GM04504 (cell line): Measurements from ENCODE around the gene TUBGCP6.
A peak's percentile ranks its signal among the peaks of the same experiment; 100 is the strongest.

ENCODE experiments used
- DNase-seq: peaks from one replicate; pipeline ENCODE4 v3.0.0-alpha.2; 2012; ENCODE audit warnings: low read depth

TUBGCP6 gene, protein sequence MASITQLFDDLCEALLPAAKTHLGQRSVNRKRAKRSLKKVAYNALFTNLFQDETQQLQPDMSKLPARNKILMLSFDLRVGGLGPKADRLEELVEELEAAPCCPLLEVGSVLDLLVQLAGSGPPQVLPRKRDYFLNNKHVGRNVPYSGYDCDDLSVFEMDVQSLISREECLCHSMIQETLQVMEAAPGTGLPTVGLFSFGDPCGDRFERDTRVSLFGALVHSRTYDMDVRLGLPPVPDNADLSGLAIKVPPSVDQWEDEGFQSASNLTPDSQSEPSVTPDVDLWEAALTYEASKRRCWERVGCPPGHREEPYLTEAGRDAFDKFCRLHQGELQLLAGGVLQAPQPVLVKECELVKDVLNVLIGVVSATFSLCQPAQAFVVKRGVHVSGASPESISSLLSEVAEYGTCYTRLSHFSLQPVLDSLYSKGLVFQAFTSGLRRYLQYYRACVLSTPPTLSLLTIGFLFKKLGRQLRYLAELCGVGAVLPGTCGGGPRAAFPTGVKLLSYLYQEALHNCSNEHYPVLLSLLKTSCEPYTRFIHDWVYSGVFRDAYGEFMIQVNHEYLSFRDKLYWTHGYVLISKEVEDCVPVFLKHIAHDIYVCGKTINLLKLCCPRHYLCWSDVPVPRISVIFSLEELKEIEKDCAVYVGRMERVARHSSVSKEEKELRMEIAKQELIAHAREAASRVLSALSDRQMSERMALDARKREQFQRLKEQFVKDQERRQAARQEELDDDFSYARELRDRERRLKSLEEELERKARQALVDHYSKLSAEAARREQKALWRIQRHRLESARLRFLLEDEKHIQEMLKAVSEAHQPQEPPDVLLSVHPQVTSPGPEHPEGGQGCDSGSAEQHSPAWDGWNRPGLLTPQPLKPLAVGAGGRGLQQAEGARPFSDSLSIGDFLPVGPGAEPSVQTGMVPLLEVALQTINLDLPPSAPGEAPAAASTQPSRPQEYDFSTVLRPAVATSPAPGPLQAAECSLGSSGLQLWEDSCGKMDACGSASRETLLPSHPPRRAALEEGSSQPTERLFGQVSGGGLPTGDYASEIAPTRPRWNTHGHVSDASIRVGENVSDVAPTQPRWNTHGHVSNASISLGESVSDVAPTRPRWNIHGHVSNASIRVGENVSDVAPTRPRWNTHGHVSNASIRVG (N-terminal part only)

DNA sequence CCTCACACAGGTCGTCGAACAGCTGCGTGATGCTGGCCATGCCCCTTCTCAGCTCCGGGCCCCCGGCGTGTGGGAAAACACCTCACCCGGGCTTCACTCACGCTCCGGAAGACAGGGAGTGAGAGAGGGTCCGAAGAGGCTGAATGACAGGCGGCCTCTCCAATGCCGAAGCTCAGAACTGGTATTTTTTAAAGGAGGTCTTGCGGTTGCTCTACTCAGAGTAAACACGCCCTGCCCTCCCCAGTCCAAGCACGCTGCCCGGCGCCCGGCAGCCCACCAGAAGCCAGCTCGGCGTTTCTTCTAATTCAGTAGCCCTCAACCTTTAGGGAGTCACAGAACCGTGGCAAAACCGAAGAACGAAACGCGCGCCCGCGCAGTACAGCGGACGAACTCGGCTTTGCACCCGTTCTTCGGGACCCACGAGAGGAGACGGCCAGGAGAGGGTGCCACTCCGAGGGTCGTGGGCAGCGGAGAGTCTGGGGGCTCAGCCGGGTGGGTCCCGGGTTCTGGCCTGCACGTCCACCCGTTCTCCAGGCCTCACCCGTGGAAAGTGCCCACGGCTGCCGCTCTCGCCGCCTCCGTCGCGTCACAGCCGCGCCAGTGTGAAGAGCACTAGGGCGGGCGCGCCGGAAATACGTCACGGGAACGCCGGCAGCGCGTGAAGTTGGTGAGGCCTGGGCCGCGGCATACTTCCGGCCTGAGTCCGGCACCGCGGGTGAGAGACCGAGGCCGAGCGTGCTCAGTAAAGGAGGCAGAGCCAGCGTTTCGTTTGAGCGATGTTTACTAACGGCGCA lies at the start of gene TUBGCP6:
TUBGCP6 (minus strand) TSS at position 604 of the 794 bp plus-strand sequence; CDS start at position 40, 564 bp downstream.
- peak; percentile 83 for DNase-seq

DNA sequence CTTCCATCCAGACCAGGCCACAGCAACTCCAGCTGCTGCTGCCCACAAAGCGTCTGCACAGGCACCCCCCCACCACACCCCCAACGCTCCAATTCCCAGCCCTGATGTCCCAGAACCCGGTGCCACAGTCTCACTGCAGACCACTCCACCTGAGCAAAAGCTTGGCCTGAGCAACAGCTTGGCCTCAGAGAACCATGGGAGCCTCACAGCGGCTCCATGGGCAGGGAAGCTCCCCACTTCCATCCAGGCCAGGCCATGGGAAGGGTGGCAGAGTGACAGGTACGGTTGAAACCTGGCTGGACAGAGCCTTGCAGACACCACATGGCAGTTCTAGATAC lies 49.5 kb upstream of the TUBGCP6 start:
- DNase-seq = no peak

DNA sequence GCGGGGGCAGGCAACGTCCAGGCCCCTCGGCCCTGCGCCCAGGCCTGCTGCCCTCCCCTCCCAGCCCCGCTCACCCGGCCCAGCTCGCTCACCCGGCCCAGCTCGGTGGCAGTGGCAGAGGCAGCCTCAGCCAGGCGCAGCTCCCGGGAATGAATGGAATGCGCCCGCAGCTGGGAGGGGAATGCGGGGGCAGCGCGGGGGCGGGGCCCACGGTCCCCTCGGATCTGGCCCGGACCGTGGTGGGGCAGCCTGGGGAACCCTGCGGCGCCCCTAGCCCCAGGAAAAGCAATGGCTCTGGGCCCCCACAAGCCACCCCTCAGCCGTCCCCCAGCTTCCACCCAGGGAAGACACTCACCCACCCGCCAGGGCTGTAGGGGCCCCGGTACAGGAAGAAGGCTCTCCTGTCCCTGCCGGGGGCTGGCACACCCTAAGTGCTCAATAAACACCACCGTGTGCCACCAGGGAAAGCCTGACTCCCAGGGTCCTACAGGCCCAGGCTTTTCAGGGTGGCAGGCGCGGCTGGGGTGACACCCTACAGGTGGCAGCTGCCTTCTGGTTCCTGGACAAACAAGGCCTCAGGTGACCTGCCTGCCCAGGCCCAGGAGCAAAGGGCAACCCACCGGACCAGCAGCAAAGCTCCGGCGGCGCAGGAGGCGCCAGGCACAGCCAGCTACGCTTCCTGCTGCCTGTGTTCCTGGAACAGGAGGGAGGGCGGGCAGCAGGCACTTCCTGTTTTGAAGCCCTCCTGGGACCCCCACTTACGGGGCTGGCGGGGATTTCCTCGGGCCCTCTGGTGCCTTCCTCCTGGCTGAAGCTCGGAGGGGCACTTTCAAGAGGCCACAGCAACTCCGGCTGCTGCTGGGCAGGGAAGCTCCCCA lies 48.9 kb upstream of the TUBGCP6 start:
- DNase-seq = peak; percentile 46

DNA sequence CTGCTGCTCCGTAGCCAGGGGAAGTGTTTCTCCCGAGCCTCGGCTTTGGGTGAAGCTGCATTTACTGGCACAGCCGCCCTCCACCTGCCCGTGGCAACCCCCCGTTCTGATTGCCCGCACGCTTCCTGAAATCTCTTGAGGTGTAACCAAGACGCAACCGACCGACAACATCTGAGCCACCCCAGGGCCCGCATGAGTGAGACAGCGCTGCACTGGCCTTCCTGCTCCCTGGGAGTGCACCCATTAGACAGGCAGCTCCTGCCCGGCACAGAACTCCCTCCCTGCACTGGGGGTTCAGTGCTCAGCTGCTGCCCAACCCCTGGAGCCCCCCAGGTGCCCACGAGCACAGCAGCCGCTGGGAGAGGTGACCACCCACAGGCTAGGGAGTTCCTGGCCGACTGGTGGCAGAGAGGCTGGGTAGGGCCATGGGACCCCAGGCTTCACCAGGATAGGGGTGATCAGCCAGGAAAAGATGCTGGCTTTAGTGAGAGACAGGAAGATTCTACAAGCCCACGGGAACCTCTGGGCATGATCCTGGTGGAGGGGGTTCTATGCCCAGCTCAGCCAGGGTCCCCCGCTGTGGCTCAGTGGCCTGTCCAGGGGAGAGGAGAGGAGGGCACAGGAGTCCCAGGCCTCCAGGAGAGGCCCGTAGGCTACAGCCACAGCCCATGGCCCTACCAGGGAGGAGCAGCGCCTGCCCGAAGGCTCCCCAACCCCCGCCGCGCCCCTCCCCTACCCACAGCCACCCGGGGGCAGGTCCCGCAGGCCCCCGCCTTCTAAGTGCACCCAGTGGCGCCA lies 48.0 kb upstream of the TUBGCP6 start:
- no peak for DNase-seq

DNA sequence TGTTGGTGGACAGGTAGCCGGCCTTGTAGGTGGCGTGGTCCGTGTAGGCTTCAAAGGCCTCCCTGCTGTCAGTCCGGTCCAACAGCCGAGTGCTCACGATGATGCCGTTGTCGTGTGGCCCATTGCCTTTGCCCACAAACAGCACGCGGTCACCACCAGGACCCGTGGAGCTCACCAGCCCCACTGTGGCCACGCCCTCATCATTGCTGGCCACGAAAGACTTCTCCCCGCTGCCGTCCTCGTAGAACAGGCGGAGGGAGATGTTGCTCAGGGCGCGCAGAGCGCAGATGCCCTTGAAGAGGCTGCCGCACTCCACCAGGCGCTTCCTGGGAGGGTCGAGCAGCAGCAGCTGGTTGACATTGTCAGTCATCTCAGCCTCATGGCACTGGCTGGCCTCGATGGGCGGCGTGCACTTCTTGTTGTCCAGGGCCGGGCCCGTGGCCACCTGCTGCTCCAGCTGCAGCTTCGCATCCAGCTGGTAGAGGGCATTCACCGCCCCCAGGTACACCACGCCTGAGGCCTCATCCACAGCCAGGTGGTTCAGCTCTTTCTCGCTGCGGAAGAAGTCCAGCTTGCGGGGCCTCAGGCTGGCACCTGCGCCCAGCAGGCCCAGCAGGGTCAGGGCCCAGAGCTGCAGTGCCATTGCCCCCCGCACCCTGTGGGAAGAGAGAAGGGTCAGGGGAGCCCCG lies 45.3 kb upstream of the TUBGCP6 start:
- DNase-seq = no peak

DNA sequence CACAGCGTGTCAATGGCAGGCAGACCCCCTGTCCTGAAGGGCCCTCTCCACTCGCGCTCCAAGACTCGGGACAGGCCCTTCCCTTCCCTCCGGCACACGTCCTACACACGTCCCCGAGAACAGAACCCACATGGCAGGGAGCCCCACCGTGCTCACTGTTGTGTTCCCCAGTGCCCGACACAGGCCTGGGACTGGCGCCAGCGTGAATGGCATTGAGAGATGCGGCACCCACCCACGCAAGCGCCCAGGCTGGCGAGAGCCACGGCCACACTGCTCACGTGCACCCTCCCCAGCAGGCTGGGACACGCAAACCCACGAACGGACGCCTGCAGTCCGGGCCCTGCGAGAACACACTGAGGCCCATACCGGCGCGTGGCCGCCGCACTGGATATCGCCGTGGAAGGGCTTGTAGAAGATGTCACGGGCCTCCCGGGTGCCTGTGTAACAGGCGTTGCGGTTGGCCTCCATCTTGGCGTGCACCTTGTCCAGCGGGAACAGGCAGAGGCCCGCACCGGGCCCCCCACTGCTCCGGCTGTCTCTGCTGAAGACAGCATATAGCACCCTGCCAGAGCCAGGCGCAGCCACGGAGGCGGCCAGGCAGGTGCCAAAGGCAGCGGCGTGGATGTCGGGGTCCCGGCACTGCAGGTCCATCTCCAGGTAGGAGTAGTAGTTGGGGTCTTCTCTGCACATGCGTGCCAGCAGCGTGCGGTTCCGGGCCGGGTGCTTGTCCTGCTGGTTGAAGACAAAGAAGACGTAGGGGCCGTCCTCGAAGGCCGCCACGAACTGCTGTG lies 44.5 kb upstream of the TUBGCP6 start:
- no peak for DNase-seq

DNA sequence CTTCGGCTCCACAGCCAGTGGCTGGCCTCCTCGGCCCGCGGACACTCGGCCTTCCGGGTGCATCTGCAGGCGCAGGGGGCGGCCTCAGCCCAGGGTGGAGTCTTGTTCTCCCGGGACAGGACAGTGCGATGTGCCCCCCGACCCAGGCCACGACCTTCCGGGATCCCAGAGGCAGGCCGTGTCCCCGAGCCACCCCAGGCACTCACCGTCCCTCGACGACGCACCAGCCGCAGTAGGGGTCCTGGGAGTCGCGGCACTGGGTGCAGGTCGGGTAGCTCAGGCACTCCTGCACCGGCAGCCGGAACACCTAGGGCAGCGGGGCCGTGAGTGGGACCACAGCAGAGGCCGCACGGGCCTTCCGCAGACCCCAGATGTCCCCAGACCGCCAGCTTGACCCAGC lies 42.9 kb upstream of the TUBGCP6 start:
- DNase-seq = no peak

DNA sequence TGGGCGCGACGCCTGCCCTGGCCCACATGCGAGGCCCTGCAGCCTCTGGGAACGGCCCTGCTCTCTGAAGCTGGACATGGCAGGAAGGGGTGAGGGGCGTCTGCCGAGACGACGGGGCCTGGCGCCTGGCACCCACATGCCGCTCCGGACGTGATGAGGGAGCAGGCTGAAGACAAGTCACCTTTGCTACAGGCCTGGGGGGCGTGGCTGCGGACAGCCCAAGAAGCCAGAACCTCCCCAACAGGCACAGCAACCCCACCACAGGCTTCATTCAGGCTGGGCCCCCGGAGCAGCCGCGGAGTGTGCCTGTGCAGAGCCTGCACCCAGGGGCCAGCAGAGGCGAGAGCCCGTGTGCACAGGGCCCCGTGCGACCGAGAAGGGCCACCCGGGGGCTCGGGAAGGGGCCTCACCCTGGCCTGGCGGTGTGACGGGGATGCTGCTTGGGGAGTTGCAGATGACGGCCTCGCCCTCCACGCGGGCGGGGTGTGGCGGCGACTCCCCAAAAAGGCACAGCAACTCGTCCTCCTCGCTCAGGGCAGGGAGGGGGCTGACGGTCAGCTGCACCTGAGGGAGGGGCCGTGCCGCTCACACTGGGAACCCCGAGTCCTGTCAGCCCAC lies 42.0 kb upstream of the TUBGCP6 start:
- DNase-seq = no peak

DNA sequence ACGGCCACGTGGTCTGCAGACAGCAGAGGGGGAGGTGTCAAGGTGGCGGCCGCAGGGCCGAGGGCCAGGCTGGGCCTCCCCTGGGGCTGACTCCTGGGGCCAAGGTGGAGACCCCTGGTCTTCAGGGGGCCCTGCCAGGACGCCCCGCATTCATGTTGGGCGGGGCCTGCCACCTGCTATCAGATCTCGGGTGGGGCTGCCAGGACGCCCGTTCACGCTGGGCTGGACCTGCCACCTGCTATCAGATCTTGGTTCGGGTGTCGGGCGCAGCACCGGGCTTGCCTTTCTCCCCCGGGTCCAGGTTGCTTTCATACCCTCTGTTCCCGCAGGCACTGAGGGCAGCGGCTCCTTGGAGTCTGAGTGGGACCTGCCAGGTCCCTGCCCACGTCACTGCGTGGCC lies 41.5 kb upstream of the TUBGCP6 start:
- DNase-seq = no peak

DNA sequence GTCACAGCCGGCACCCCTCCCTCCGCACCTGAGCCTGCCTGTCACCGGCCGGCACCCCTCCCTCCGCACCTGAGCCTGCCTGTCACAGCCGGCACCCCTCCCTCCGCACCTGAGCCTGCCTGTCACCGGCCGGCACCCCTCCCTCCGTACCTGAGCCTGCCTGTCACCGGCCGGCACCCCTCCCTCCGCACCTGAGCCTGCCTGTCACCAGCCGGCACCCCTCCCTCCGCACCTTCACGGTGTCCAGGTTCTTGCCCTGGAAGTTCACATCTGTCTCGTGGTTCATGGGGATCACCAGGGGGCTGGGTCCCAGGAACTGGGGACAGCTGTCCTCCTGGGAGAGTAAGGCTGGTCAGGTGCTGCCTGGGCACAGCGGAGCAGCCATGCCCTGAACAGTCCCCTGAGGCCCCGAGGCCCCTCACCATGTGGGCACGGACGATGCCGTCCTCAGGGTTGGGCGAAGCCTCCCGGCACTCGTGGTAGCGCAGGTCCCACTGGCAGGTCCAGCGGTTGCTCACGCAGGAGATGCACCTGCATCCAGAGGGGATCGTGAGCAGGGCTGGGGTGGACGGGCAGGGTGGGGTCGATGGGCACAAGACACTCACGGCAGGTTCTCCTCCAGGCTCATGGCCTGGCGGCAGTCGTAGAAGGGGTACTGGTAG lies 40.9 kb upstream of the TUBGCP6 start:
- DNase-seq = no peak

DNA sequence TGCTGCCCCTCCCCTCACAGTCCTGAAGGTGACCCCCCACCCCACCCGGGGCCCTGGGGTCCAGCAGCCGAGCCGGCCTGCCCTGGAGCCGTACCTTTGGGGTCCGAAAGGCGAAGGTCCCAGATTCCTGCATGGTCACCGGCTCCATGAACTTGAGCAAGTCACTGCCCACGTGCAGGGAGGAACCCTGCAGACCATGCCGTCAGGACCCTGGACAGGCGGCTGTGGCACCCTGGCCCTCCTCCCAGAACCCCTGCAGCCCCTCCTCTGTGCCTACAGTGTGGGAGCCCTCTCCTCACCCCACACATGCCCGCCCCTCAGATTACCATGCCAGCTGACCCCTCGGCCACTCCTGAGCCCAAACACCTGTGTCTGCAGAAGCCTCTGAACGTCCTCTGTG lies 39.7 kb upstream of the TUBGCP6 start:
- no peak for DNase-seq

DNA sequence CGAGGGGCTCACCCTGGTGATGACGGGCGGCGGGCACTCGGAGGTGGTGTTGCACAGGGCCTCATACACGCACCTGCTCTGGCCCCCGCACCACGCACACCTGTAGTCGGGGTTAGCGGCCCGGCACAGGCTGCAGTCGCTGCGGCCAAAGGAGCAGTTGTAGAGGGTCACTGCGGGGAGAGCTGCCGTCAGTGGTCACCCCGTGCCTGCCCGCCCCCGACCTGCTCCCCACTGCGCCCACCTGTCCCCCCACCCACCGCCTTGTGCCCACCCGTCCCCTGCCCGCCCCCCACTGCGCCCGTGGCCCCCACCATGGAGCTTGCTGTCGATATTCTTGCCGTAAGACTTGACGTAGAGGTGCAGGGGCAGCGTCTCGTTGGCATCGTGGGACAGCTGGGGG lies 39.0 kb upstream of the TUBGCP6 start:
- no peak for DNase-seq

DNA sequence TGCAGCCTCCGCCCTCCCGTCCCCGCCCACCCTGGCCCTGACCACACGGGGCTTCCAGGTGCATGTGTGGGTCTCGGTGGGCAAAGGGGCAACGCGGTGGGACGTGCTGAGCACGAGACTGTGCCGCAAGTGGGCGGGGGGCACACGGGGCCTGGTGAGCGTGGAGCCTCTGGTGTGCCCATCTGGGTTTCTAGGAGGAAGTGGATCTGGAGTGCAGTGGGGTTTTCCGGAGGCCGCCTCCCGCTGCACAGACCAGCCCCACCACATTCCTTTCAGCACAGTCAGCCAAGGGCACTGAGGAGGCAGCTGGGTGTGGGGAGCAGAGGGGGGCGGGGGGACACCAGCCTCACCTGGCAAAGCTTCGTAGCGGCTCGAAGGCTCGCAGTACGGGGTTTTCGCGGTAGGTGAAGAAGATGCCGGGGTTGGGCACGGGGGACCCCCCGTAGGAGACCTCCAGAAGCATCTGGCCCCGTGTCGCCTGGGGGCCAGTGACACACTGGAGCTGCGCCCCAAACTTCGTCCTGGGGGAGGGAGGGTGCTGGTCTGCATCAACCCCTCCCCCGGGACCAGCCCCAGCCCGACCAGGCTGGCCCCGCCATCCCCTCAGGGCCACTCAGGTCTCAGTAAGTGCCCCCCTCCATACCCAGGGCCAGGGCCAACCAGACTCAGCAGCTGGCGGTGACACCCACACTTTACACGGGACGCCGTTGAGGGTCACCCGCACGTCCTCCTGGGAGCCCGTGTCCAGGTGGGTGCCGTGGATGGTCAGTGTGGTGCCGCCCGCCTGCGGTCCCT lies 37.7 kb upstream of the TUBGCP6 start:
- DNase-seq = no peak

DNA sequence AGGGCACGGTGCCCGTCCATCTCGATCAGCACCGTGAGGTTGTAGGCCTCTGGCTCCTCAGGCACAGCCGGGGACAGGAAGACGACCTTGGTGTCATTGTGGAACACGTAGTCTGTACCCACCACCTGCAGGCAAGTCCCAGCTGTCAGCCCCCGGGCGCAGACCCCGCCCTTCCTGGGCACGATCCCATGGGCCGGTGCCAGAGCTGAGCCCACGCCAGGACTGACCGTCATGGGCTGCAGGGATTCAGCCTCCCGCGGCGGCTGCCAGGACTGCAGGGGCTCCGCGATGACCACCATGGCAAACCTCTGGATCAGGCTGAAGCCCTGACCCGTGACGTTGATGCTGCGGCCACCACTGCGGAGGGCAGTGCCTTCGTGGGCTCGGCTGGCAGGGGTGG lies 37.1 kb upstream of the TUBGCP6 start:
- no peak for DNase-seq

DNA sequence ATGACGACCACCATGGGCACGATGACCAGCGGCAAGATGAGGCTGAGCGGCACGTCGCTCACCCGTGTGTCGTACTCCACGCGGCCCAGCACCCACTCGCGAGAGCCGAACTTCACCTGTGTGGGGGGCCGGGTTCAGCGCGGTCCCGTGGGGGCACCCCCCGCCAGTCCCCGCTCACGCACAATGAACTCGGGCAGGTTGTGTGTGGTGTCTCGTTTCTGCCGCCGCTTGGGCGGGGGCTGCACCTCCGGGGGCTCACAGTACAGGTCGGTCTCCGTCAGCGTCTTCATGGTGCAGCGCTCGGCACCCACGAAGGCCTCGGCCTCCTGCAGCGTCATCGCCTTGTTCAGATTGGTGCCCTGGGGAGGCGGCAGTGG lies 36.5 kb upstream of the TUBGCP6 start:
- no peak for DNase-seq

DNA sequence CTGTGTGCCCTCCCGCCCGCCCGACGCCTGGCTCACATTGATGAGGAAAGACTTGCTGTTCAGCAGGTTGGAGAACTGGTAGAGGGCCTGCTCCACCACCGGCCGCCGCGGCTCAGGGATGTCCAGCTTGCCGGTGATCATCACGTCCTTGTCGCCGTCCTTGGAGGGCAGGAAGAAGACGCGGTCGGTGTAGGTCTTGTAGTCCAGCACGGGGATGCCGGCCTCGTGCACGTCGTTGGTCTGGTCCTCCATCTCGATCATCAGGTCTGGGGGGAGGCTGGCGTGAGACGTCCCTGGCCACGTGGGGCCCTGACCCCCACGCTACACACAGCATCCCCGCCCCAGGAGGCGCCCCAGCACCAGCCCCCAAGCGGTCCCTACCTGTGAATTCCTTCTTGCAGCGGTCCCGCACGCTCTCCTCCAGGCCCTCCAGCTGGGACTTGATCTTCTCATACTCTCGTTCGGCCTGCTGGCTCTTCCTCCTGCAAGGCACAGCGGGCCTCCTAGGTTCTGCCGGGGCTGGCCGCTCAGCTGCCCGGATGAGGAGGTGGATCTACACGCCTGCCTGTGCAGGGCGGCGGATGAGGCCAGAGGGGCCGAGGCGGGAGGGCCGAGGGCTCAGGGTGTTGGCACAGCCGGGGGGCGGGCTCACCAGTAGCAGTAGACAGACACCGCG lies 36.0 kb upstream of the TUBGCP6 start:
- DNase-seq = no peak
